GM18502 (cell line): ENCODE results near the gene FCRL1.
A peak's percentile ranks its signal among the peaks of the same experiment; 100 is the strongest.

Experiments
- ATAC-seq: cut with Tn5 transposase; IDR thresholded peaks from one replicate; pipeline ENCODE4 v1.9.1; 2021; ENCODE audit warnings: mild to moderate bottlenecking; ENCODE audit not compliant: unreplicated experiment, poor library complexity

Gene FCRL1, protein sequence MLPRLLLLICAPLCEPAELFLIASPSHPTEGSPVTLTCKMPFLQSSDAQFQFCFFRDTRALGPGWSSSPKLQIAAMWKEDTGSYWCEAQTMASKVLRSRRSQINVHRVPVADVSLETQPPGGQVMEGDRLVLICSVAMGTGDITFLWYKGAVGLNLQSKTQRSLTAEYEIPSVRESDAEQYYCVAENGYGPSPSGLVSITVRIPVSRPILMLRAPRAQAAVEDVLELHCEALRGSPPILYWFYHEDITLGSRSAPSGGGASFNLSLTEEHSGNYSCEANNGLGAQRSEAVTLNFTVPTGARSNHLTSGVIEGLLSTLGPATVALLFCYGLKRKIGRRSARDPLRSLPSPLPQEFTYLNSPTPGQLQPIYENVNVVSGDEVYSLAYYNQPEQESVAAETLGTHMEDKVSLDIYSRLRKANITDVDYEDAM

DNA sequence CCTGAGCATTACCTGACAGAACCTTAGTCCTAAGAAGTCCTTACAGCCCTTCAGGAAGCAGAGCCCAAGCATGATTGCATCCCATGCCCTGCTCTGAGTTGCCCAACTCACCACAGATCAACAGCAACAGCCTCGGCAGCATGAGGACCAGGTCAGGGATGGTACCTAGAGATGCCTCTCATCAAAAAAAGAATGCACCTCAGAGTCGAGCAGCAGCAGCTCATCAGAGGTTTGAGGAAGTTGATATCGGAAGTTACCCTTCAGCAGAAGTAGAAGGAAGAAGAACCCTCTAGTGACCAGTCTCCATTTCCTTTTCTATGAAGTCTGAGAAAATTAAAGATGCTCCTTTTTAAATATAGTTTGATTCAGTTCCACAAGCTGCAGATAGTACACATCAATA lies at the start of gene FCRL1:
FCRL1 (minus strand) TSS at position 225 of the 400 bp plus-strand sequence; CDS start at position 142, 83 bp downstream.
- no peak for ATAC-seq

DNA sequence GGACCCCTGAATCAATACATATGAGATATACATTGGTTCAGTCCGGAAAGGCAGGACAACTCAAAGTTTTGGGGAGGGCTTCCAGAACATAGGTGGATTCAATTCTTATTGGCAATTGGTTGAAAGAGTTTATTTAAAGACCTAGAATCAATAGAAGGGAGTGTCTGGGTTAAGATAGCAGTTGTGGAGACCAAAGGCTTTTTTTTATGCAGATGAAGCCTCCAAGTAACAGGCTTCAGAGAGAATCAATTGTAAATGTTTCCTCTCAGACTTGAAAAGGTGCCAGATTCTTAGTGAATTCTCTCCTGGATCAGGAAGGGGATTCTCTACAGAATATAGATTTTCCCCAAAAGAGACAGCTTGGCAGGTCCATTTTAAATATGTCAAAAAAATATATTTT lies 48.7 kb upstream of the FCRL1 start:
- ATAC-seq = no peak

DNA sequence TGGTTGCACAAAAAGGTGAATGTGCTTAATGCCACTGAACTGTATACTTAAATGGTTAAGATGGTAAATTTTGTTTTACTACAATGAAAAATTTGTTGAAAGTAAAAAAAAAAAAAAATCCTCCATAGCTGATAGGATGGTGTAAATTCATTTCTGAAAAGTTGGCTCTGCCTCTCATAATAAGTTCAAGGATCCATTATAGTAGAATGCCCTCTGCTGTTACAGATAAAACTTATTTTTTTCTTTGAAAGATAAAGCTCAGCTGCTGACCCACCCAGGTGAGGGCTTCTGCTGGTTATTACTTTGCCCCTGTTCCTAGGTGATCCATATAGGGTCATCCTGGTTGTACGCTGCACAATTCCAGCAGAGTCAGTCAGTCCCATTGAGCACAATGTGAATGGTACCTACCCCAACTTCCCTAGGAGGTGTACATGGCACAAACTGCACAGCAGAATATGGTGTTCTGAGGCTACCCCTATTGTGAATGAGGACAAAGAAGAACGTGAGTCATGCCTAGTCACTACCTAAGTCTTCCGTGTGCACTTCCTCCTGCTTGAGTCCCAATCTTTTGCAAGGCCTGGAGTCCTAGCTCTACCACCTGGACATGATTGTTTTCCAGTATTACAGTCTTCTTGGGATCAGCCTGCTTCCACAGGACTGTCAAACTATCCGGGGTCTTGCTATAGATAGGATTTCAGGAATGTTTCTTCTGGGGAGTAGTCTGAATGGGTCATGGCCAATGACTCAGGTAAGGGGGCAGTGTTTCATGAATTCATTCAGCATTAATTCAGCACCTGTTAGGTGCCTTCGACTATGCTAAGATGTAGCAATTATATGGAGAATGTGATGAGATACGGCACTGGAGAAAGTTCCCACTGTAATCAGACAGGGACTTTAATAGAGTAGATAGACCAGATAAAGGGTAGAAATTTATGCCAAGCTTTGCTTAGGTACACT lies 42.5 kb upstream of the FCRL1 start:
- ATAC-seq = no peak

DNA sequence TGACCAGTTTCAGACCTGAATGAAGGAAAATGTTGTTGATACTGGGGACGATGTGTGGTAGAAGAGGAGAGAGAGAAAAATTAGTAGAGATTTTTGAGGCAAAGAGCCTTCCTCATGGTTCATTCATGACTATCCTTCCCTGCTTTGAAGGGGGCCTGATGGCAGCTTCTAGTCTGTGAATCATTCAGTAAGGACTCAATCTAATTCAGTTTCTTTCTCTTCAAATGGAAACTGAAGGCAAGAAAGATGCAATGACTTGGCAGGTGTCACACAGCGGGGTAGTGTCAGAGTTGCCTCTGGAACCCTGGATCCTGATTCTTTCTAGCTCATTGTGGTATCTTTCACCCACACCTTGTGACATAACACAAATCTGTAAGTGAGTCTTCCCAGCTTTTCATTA lies 36.6 kb upstream of the FCRL1 start:
- ATAC-seq = peak; percentile 58

DNA sequence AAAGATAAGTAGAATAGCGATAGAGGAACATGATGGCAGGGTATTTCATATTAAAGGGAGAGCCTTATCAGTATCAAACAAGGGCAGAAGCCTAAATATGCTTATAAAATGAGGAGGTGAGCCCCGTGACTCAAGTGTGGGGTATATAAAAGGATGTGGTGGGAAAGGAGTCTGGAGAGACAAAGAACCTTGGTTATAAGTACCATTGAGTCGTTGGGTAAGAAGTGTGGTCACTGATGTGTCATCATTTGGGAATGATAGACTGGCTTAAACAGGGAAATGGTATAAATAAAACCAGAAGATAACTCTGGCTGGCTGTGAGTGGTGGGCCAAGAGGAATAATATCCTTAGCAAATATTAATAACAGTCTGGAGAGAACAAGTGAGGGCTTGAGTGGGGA lies 32.6 kb upstream of the FCRL1 start:
- no peak for ATAC-seq

DNA sequence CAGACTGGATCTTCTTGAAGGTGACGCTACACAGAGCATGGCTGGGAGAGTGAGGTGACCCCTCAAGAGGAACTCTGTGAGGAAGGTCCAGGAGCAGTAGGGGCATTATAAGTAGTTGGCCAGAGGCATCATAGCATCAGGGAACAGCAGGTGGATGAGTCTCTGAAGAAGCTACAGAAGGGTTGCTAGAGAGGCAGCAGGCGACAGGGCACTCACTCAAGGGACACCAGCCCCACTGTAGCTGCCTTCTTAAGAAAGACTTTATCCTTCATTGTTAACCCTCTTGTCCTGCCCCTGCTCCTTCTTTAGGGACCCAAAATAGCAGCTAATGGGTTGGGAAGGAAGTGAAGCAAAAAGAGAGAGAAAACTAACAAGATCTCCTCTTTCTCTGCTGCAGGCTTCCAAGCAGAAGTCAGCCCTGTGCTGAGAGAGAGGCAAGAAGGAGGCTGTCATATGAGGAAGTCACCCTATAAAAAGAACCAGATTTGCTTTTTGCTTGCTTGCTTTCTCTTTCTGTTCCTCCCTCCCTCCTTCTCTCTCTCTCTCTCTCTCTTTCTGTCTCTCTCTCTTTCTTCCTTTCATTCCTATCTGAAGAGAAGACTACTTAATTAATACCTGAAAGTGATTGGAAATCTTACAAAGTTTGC lies 29.4 kb upstream of the FCRL1 start:
- ATAC-seq = peak; percentile 71

DNA sequence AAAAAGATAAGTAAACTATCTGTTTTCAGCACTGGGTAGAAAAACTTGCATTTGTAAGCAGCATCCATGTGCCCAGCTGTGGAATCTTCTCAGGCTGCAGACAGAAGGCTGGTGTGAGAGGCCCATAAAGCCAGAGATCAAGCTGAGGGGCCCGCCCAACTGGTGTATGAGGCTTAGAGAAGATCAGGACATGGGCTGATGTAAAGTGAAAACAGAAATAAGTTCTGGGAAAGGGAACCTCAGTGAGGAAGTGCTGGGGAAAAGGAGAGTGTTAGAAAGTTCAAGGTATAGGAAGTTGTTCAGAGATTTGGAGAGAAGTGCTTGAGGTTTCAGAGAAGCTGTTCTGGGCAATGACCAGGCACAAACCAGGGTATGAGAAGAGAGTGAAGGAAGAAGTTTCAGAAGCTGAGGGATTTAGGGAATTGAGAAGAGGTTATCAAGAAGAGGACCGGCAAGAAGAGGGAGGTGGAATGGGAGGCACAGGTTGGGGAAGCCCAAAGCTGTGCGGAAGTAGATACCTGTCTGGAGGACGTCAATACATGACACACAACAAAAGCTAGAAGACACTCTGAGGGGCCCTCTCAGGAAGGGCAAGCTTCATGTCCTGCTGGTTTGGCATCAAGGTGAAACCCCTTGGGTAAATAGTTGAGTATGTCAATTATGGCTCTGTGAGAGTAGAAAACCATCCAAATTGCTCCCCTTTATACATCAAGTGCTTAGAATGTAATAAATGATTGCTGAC lies 24.3 kb upstream of the FCRL1 start:
- no peak for ATAC-seq

DNA sequence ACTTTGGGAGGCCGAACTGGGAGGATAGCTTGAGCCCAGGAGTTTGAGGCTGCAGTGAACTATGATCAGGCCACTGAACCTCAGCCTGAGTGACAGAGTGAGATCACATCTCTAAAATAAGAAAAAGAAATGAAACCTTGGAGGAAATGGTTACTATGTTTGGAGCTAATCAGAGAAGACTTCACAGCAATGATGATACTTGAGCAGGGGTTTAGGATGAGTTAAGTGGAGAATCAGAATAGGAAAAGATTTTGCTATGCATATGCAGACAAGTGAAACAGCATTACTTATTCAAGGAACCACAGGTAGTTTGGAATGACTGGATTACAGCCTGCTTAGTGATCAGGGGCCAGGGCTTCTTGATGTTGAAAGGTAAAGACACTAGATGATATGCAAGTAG lies 23.0 kb upstream of the FCRL1 start:
- ATAC-seq = peak; percentile 50

DNA sequence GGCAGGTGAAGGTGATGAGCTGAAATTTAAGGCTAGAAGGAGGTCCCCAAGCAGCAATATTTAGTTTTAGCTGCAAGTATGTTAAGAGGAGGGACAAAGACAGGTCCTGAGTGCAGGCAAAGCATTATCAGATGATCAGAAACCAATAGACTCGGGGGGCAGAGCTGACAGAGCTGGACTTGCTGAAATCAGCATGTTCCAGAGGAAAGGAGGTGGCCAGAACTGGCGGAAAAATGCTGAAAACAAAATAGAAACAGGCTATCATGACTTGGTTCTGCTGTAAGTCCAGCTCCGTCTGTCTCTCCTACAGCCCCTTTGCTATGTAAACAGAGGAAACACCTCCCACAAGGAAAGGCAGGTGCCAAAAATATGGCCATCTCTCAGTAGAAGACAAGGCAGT lies 21.8 kb upstream of the FCRL1 start, which contains the start of gene CD5L:
CD5L (minus strand) TSS at position 101 of the 400 bp plus-strand sequence. CDS start 107 bp downstream, outside the sequence.
- no peak for ATAC-seq

DNA sequence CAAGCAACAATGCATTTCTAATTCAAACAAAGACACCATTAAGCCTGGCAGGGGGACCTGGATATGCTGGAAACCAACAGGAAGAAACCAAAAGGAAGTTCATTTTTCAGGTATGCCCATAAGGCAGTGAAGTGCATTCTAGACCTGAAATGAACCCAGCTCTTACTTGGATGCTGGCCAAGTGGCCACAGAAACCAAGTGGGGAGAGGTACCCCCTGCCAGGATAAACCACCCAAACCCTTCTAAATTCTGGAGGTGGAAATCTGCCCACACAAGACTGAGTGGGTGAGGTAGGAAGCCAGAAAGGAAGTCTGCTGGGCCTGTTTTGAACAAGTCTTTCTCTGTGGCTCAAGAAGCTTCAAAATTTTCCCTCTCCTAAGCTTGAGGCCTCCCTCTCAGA lies 19.0 kb upstream of the FCRL1 start:
- ATAC-seq = no peak

DNA sequence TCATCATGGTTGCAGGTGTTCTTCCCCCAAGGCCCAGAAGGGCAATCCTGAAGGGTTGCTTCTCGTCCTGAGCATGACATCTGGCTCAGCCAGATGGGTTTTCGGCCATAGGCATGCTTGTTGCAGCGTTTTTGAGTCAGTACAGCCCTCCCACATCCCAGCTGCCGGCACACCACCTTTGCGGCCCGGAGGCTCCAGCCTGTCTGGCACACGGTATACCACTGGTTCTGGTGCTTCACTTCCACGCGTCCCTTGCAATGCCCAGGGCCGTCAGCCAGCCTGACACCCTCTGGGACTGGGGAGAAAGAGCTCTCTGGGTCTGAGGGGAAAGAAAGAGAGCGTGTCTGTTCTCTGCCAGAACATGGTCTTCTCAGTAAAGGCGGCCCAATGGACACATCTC lies 14.5 kb upstream of the FCRL1 start:
- ATAC-seq = no peak

DNA sequence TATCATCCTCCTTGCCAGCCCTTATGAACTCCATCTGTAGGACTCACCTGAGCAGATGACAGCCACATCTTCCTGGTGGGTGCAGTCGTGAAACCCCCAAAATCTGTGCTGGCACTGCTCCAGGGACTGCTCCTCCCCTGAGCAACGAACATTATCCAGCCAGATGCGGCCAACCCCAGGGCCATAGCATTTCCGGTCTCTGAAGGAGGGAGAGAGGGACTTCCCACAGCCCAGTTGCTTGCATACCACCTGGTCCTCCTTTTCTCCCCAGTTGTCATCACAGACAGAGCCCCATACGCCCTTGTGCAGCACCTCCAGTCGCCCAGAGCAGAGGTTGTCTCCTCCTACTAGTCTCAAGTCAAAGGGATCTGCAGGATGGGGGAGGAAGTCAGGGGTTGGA lies 13.2 kb upstream of the FCRL1 start:
- ATAC-seq = peak; percentile 54

DNA sequence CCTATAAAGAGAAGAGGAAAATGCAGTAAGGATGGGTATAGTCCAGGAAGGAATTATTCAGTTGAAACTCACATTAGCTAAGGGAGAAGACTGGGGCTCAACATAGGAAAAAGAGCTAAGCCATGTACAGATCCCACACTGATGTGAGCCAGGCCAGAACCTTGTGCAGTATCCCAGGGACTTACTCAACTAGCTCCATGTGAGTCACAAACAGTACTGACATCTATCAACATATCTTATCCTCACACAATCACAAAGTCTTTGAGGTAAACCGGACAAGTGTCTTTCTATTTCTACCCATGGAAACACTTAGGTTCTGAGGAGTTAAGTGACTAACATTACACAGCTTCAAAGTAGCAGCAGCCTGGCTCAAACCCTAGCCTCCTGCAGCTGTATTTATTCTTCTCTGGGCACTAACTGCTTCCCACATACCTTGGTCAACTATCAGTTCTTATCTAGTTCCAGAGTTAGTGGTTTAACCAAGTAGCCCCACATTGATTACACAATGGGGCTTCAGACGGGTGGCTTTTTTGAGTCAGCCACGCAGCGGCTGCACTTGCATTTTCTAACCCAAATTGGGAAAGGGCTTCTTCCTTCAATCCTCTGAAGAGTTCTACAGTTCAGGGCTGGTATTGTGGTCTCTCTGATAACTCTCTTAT lies 12.2 kb upstream of the FCRL1 start:
- peak; percentile 41 for ATAC-seq

DNA sequence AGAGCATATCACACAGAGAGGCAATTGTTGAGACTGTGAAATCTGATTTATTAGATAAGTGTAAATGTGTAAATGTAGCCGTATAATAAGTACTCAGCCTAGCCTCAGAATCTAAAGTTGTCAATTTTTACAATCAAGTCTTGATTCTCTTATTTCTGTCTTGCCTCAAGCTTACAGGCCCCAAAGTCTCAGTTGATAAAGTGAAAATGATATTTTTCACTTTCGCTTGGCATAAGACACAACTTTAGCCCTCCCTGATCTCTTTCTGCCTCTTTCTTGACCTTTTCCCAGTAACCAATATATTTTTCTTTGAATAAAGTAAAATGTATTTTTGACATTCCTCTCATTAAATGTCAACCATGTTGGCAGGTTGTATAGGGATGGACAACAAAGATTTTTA lies 11.0 kb upstream of the FCRL1 start:
- no peak for ATAC-seq

DNA sequence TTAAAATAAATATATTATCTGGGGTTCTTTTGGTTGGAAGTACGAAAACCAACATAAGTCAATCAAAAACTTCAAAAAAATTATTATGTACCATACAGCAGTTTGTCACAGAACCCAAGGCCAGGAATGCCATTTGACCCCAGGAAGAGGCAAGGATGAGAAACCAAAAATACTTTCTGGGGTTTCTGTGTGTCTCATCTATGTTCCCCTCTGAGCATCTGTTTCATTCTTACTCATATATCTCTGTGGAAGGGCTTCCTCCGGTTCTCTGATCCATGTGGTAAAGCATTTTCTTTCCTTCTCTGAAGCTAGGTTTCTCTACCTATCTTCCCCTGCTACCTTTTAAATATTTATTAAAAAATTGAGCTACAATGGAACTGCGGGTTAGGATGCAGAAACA lies 9.8 kb upstream of the FCRL1 start:
- ATAC-seq = peak; percentile 49

DNA sequence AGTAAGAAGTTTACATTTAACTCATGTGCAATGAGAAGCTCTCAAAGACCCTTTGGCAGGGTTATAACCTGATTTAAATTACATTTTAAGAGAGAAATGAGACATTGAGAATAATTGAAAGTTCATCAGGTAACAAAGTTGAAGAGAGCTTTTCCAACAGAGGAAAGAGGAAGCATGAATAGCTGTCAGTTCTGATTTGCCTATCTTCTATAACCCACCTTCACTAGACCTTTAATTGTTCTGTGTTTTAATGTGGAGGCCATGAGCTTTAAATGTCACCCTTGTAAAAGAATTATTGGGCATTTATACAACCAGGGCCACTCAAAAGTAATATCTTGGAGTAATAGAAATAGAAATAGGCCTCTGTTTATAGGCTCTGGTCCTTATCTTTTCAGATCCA lies 9.3 kb upstream of the FCRL1 start:
- no peak for ATAC-seq

DNA sequence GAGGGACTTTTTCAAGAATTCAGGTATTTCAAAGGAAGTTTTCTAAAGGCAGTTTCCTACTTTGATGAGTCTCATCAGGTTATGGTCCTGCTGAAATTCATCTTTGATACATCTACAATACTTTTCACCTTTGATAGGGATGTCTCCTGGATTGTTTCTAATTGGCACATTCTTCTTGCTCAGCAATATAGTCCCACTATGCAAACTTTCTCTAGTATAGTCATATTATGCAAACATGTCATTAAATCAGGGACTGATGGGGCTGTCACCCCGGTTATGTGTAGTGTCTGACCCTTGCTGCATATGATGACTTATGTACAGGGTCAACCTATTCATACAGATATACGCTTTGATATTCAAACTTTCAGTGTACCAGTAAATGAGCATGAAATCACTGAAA lies 379 bp upstream of the FCRL1 start:
- ATAC-seq = no peak

DNA sequence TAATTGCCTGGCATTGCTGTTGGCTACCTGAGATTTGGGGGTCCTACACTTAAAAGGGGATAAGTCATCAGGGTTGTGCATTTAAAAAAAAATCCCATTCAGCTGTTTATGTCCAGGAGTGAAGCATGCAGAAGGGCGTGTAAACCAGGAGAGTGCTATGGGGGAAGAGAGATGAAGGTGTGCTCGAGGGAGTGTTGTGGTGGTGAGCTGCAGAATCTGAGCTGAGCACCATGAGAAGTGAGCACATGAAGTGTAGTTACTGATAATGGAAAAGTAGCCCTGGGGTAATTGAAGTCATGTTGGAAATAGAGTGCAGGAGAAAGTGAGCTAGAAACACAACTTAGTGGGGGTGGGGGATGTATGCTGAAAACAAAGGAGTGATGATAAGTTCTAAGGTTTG lies 705 bp downstream of the FCRL1 start:
- ATAC-seq = no peak

DNA sequence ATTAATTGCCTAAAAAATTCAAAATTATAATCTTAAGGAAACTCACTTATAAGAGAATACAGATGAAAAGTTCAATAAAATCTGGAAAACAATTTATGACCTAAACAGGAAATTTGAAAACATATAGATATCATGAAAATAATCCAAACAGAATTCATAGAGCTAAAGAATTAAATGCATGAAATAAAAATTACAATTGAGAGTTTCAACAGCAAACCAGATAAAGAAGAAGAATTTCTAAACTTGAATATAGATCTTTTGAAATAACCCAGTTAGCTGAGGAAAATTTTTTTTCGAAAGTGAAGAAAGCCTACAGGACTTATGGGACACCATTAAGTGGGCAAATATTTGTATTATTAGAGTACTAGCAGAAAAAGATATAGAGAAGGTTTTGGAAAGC lies 6.7 kb downstream of the FCRL1 start:
- ATAC-seq = no peak
